Stomach (tissue), 9 donors: Measurements from ENCODE around the gene SOX8. TPM values are rescaled to one million over a fixed set of nuclear protein-coding genes. Genes with fewer than 3 reads are reported as not detected.

Experiments
- DNase-seq, 2 donors: peaks; one replicate each; pipeline versions ENCODE4 v3.0.0 to v3.0.0-alpha.2; 2013 to 2019
- H3K27ac ChIP-seq, 5 donors: fragments of 200-600 bp in 4 of 5; sonication (generic) in 4 of 5; one replicate each; pipeline ENCODE4 v1.5.1; 2013 to 2019; ENCODE audit warnings: mild to moderate bottlenecking in 1 of 5, moderate library complexity in 1 of 5
- H3K27me3 ChIP-seq, 3 donors: fragments of 200-600 bp; sonication (generic); one replicate each; pipeline ENCODE4 v1.5.1; 2017 to 2019; ENCODE audit warnings: mixed run types in 1 of 3
- H3K36me3 ChIP-seq, 4 donors: fragments of 200-600 bp; sonication (generic); 1 replicate in 3 of 4; 2 replicates in 1 of 4; pipeline ENCODE4 v1.5.1; 2016 to 2019
- H3K4me1 ChIP-seq, 4 donors: fragments of 200-600 bp; sonication (generic); one replicate each; pipeline ENCODE4 v1.5.1; 2016 to 2019
- H3K4me3 ChIP-seq, 4 donors: fragments of 200-600 bp; sonication (generic) in 3 of 4; one replicate each; pipeline ENCODE4 v1.5.1; 2016 to 2019; ENCODE audit warnings: mild to moderate bottlenecking in 1 of 4
- H3K9me3 ChIP-seq, 4 donors: fragments of 200-600 bp; sonication (generic); one replicate each; pipeline ENCODE4 v1.5.1; 2016 to 2019
- CTCF ChIP-seq, 7 experiments: fragments of 450-650 bp in 4 of 7; fragments of 200-600 bp in 3 of 7; sonication (generic) in 3 of 7; IDR thresholded peaks; one replicate each; pipeline ENCODE4 v1.5.1; 2016 to 2019; ENCODE audit warnings: antibody characterized with exemption in 7 of 7, control low read depth in 2 of 7, mild to moderate bottlenecking in 1 of 7
- EP300 ChIP-seq: sonication (generic); formaldehyde crosslinking; IDR thresholded peaks from one replicate; pipeline ENCODE4 v1.6.1; 2017; ENCODE audit warnings: antibody characterized with exemption
- POLR2A ChIP-seq, 4 donors: fragments of 450-650 bp; IDR thresholded peaks; one replicate each; pipeline ENCODE4 v1.6.1; 2016; ENCODE audit warnings: antibody characterized with exemption in 4 of 4, control low read depth in 2 of 4, mild to moderate bottlenecking in 1 of 4, moderate library complexity in 1 of 4
- POLR2AphosphoS5 ChIP-seq, 3 donors: sonication (generic); formaldehyde crosslinking; IDR thresholded peaks; one replicate each; pipeline ENCODE4 v1.6.1; 2016; ENCODE audit warnings: antibody characterized with exemption in 3 of 3
- WGBS, 5 donors: extraction: QIAGEN DNeasy Blood & Tissue Kit in 3 of 5; methylation state at CpG; one replicate each; pipeline versions ENCODE4 v1.1.5 to v1.1.7; 2013 to 2018; 5-methylcytosine and 5-hydroxymethylcytosine counted together
- intact Hi-C: fragments of 100-400 bp; cut with DNase I; formaldehyde crosslinking; loops from one replicate; pipeline ENCODE4 v1.15.1; 2023; ENCODE audit warnings: low total_unique reads
- polyA plus RNA-seq, 3 donors: library from polyadenylated mRNA; stranded (reverse); fragments of 200-250 nt; gene quantifications; one replicate each; pipeline ENCODE4 v1.2.3, GENCODE V29; 2013
- total RNA-seq, 5 donors: library from RNA; depleted of rRNA; stranded (reverse); fragments of >200 nt; gene quantifications; one replicate each; pipeline versions ENCODE4 v1.1.0 to v1.2.3, GENCODE V29; 2014 to 2016
- donor health status: healthy with polysubstance abuse.
- donor health status: Bipolar disorder and iron deficiency.
- donor health status: healthy.

SOX8 gene
- total and polyA plus RNA-seq, 8 donors, result 0.45 to 15.1 (median 1.1) TPM; not detected in 3

- peaks cover 10 to 24% (median 16%) of the 10 kb centered on the region in 4 donors for H3K4me1 ChIP-seq
- no peak overlapping the region for H3K4me3 ChIP-seq
- no peak for DNase-seq
- no peak overlapping the region for H3K27ac ChIP-seq
- no peak for TF ChIP-seq EP300
- TF ChIP-seq POLR2AphosphoS5 (IDR thresholded peaks at IDR 0.05), result no peak
- no peaks in the 10 kb centered on the region for H3K27me3 ChIP-seq
- H3K9me3 ChIP-seq, result peaks cover 0 to 5% (median 0%) of the 10 kb centered on the region in 4 donors
- WGBS, 5 donors, result 93 to 97% (median 95%) methylated on average over 13 of the region's 13 CpGs
- H3K36me3 ChIP-seq, result peaks cover 0 to 32% (median 22%) of the 10 kb centered on the region in 4 donors
- intact Hi-C loops, result no loop called here
These were observed 16.6 kb upstream of the SOX8 start for GRCh38 chr16:965036-965395.

- peaks cover 0 to 32% (median 22%) of the 10 kb centered on the region in 4 donors for H3K36me3 ChIP-seq
- peaks cover 0 to 5% (median 0%) of the 10 kb centered on the region in 4 donors for H3K9me3 ChIP-seq
- TF ChIP-seq POLR2A (IDR thresholded peaks at IDR 0.05), result no peak
- no peak for TF ChIP-seq EP300
- no peak for TF ChIP-seq CTCF (IDR thresholded peaks at IDR 0.05)
- no peak for TF ChIP-seq POLR2AphosphoS5 (IDR thresholded peaks at IDR 0.05)
- no peak for DNase-seq
- 96 to 99% (median 98%) methylated on average over 4 of the region's 4 CpGs for WGBS, 5 donors
- H3K4me1 ChIP-seq, result peaks cover 13 to 28% (median 20%) of the 10 kb centered on the region in 4 donors
- no peaks in the 10 kb centered on the region for H3K27me3 ChIP-seq
- intact Hi-C loops, result no loop called here
- no peak overlapping the region for H3K27ac ChIP-seq
- H3K4me3 ChIP-seq, result no peak overlapping the region
These were observed 16.1 kb upstream of the SOX8 start for GRCh38 chr16:965487-965886.

- Histone ChIP-seq H3K27me3 (no peaks in the 10 kb centered on the region), H3K9me3 (peaks cover 0 to 5% (median 0%) of the 10 kb centered on the region in 4 donors), H3K4me3 (no peak overlapping the region), H3K4me1 (peaks cover 13 to 29% (median 22%) of the 10 kb centered on the region in 4 donors), H3K36me3 (peaks cover 0 to 32% (median 22%) of the 10 kb centered on the region in 4 donors), H3K27ac (no peak overlapping the region)
- no peak for DNase-seq
- intact Hi-C loops, result no loop called here
- WGBS, 5 donors, result 94 to 99% (median 96%) methylated on average over 18 of the region's 18 CpGs
- TF ChIP-seq POLR2AphosphoS5 (IDR thresholded peaks at IDR 0.05) (no peak), POLR2A (IDR thresholded peaks at IDR 0.05) (no peak), EP300 (no peak), CTCF (IDR thresholded peaks at IDR 0.05) (no peak)
These were observed 15.5 kb upstream of the SOX8 start for GRCh38 chr16:966035-966434.

GRCh38 chr16:966505-966904, 15.1 kb upstream of the SOX8 start:
- Histone ChIP-seq H3K36me3 (peaks cover 0 to 32% (median 22%) of the 10 kb centered on the region in 4 donors), H3K9me3 (peaks cover 0 to 5% (median 0%) of the 10 kb centered on the region in 4 donors), H3K27me3 (no peaks in the 10 kb centered on the region), H3K27ac (no peak overlapping the region), H3K4me1 (peaks cover 13 to 33% (median 26%) of the 10 kb centered on the region in 4 donors), H3K4me3 (no peak overlapping the region)
- intact Hi-C loops, result no loop called here
- WGBS, 5 donors, result 93 to 98% (median 96%) methylated on average over 10 of the region's 10 CpGs
- no peak for TF ChIP-seq EP300
- TF ChIP-seq CTCF (IDR thresholded peaks at IDR 0.05), result no peak
- no peak for TF ChIP-seq POLR2A (IDR thresholded peaks at IDR 0.05)
- TF ChIP-seq POLR2AphosphoS5 (IDR thresholded peaks at IDR 0.05), result no peak
- no peak for DNase-seq

GRCh38 chr16:967077-967541, 14.5 kb upstream of the SOX8 start:
- peaks cover 0 to 5% (median 0%) of the 10 kb centered on the region in 4 donors for H3K9me3 ChIP-seq
- peaks cover 13 to 33% (median 27%) of the 10 kb centered on the region in 4 donors for H3K4me1 ChIP-seq
- peaks cover 0 to 32% (median 22%) of the 10 kb centered on the region in 4 donors for H3K36me3 ChIP-seq
- no peak for TF ChIP-seq CTCF (IDR thresholded peaks at IDR 0.05)
- TF ChIP-seq EP300, result no peak
- no peak for TF ChIP-seq POLR2A (IDR thresholded peaks at IDR 0.05)
- TF ChIP-seq POLR2AphosphoS5 (IDR thresholded peaks at IDR 0.05), result no peak
- 93 to 97% (median 95%) methylated on average over 7 to 20 of the region's 20 CpGs for WGBS, 5 donors
- intact Hi-C loops, result no loop called here
- H3K27me3 ChIP-seq, result no peaks in the 10 kb centered on the region
- H3K4me3 ChIP-seq, result no peak overlapping the region
- DNase-seq, result no peak
- no peak overlapping the region for H3K27ac ChIP-seq
